Measurements from ENCODE around the gene SLC9B1.
"Not testable (repeated sequence)": the region's sequence is repeated elsewhere in the genome, so short reads cannot be mapped to it uniquely, and the experiment has no call there.

Gene SLC9B1

GRCh38 chr4:102877477-102878106 lies 141.9 kb downstream of the SLC9B1 start:
- FAIRE-seq, result not testable (repeated sequence)

- no peak for FAIRE-seq
Measured at GRCh38 chr4:102871772-102872171, 147.7 kb downstream of the SLC9B1 start.

- no peak for FAIRE-seq
Measured at GRCh38 chr4:102869569-102870197, 149.8 kb downstream of the SLC9B1 start.

- FAIRE-seq, result no peak
Measured at GRCh38 chr4:102868781-102869568, 150.5 kb downstream of the SLC9B1 start, which contains the start of gene CISD2. TSS of gene CISD2 (plus strand) at chr4:102868992. CDS start at chr4:102869085, 93 bp downstream.

- FAIRE-seq, result no peak
Measured at GRCh38 chr4:102868153-102868780, 151.2 kb downstream of the SLC9B1 start.

- no peak for FAIRE-seq
Measured at GRCh38 chr4:102867278-102868152, 152.0 kb downstream of the SLC9B1 start.

GRCh38 chr4:102865327-102865726 lies 154.2 kb downstream of the SLC9B1 start:
- FAIRE-seq, result not testable (repeated sequence)

GRCh38 chr4:102862747-102863146 lies 156.8 kb downstream of the SLC9B1 start:
- FAIRE-seq, result no peak

- FAIRE-seq, result no peak
Measured at GRCh38 chr4:102862016-102862415, 157.5 kb downstream of the SLC9B1 start.

- FAIRE-seq, result no peak
Measured at GRCh38 chr4:102860611-102861324, 158.7 kb downstream of the SLC9B1 start.

GRCh38 chr4:102858828-102859464 lies 160.6 kb downstream of the SLC9B1 start:
- FAIRE-seq, result no peak

All from endometrium (tissue), 2 donors.